SK-N-MC (cell line): ENCODE measurements around the gene PCSK6.

ENCODE experiments used
- EZH2 ChIP-seq: fragments of 200-600 bp; sonication (generic); IDR thresholded peaks from one replicate; pipeline ENCODE4 v1.6.1; 2017; ENCODE audit warnings: antibody characterized with exemption
- FOXP2 ChIP-seq: optimal IDR thresholded peaks from 2 replicates; pipeline ENCODE3; 2011; ENCODE audit warnings: mild to moderate bottlenecking, moderate library complexity; ENCODE audit not compliant: insufficient read depth; ENCODE audit errors: extremely low read length, control extremely low read depth

DNA sequence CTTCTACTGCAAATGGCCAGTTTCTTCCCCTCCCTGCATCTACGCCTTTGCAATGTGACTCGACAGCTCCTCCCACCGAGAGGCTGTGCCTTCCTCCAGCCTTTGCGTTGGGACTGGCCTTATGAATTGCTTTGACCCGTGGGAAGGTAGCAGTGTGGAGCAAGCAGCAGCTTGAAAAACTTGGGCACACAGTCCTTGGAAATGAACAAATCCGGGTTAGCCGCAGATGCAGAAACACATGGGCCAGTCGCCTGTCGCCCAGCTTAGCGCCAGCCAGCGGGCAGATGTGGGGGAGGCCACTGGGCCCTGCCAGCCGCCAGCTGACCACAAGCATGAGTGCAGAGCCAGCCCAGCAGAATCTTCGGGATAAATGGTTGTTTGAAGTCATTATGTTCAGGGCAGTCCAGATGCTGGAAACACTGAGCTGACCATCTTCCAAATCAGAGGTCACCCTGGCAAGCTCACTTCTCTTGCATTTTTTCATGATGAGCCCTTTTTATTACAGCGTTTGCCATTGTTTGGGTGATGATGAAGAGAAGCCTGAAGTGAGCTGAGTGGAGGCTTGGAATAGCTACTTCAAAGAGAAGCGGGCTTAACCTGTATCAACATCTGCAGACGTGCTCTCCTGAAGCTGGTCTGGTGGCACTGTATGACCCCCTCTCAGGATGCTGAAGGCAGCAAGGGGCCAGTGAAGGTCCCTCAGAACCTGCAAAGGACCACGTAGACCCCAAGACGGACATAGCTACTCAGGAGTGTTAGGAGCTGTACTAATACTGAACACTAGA lies 222.0 kb downstream of the PCSK6 start:
- no peak for TF ChIP-seq FOXP2
- TF ChIP-seq EZH2: no peak
